Measurements from ENCODE around the gene MST1. TPM values are rescaled to one million over a fixed set of nuclear protein-coding genes. Genes with fewer than 3 reads are reported as not detected.
A peak's percentile ranks its signal among the peaks of the same experiment; 100 is the strongest.

The MST1 gene
- total RNA-seq, 1 donor from 2014 or later = 8.2 TPM

GRCh38 chr3:49673715-49674496, 15.4 kb downstream of the MST1 start, which contains the start of gene APEH:
Gene APEH, plus strand, starts transcription at chr3:49674351. Its CDS starts 51 bp downstream, at chr3:49674402.
- DNase-seq (ENCODE audit: low spot score) = peak; percentile 96
- intact Hi-C loops (cut with micrococcal nuclease) = loop anchor here (1.0 to 5.0 kb wide), 12 partner anchors 15 to 1117 kb away; partner anchors contain the start of genes AMIGO3, BSN, DAG1 and GMPPB

DNA sequence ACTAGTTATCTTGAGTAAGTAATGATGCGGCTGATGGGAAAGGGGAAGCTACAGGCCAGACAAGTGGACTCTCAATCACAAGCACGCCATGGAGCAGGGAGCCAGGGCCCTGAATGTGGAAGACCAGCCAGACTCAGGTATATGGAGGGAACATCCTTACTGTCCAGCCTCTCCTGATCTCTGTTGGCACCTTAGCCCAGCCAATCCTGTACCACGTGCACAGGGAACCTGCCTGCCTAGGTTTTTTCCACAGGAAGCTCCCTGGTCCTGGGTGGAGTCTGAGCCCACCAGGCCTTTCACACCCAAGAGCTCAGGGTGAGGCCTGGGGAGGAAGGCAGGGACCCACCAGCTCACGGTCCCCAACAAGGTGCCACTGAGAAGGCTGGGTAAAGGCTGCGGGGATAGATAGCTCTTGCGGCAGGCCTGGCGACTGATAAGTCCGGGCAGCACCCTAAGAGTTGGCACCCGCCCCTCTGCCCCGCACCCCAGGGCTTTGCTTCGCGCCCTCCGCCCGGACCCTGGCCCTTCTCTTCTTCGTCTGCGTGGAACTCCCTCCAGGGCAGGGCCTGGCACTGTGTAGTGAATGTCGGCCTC, 16.1 kb downstream of the MST1 start:
- Mint-ChIP-seq H3K36me3 (ENCODE audit: low read depth) (peaks cover 15% of the 10 kb centered on the region), H3K9me3 (no peaks in the 10 kb centered on the region), H3K27me3 (ENCODE audit: insufficient read depth) (no peaks in the 10 kb centered on the region), H3K4me1 (ENCODE audit: low read depth) (peaks cover 19% of the 10 kb centered on the region), H3K4me3 (peak overlapping the region; percentile 87), H3K27ac (peak overlapping the region; percentile 96)
- intact Hi-C loops (cut with micrococcal nuclease) = loop anchor here (1.0 to 5.0 kb wide), 6 partner anchors 113 to 646 kb away; partner anchors contain the start of genes BSN, GNAI2, HYAL3 and IMPDH2
- DNase-seq (ENCODE audit: low spot score) = no peak

More at GRCh38 chr3:49673715-49674496, 15.4 kb downstream of the MST1 start, which contains the start of gene APEH:
- Mint-ChIP-seq H3K36me3 (ENCODE audit: low read depth) (peaks cover 17% of the 10 kb centered on the region), H3K4me1 (ENCODE audit: low read depth) (peaks cover 19% of the 10 kb centered on the region), H3K4me3 (peak within 1 kb of the TSS; percentile 87), H3K9me3 (no peaks in the 10 kb centered on the region), H3K27me3 (ENCODE audit: insufficient read depth) (no peaks in the 10 kb centered on the region), H3K27ac (peak within 1 kb of the TSS; percentile 96)

DNA sequence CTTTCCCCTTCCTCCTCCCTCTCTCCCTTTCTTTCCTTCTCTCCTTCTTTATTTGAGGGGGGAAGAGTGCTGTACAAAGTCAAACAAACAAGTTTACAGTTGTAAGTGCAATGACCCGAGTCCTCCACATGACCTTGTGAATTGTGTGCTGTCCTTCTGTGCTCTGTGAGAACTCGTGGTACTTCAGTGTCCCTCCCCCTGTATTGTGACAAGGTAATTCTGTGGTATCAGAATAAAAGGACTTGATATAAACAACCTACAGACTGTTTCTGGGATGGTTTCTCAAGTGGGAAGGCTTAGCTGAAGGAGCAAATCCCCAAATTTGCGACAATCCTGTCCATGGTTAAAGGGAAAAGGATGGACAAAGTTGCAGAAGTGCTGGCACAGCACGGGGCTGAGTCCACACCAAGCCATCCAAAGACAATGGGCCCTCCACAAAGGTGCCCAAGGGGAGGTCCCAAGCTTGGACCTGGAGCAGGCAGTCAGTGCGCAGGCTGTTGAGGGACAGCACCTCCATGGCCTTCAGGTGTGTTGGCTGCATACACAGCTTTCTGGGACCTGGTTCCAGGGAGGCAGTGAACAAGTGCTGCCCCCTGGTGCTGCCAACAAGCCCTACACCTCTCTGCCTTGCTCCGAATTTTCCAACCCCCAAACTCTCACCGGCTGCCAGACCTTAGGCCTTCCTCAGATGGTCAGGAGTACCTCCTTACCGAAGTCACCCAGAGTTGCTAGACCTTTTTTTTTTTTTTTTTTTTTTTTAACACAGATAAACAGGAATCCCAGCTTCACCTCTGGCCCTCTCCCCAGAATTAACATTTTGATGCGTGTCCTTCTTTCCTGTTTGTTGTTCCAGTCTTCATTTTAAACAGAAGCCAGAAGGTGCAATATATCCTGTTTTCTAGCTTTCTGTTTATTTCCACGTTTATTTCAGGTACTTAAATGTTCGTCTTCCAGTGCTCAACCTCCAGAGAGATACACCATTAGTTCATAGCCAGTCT, 17.7 kb downstream of the MST1 start:
- H3K4me1 Mint-ChIP-seq (ENCODE audit: low read depth) = peaks cover 19% of the 10 kb centered on the region
- peak overlapping the region; percentile 79 for H3K4me3 Mint-ChIP-seq
- no peaks in the 10 kb centered on the region for H3K9me3 Mint-ChIP-seq
- no peaks in the 10 kb centered on the region for H3K27me3 Mint-ChIP-seq (ENCODE audit: insufficient read depth)
- intact Hi-C loops (cut with micrococcal nuclease) = loop anchor here (1.0 to 5.0 kb wide), 6 partner anchors 105 to 644 kb away; partner anchors contain the start of genes GNAI2, HYAL3, IMPDH2 and NAA80
- H3K27ac Mint-ChIP-seq = peak overlapping the region; percentile 75
- peaks cover 8% of the 10 kb centered on the region for H3K36me3 Mint-ChIP-seq (ENCODE audit: low read depth)
- DNase-seq (ENCODE audit: low spot score) = peak; percentile 62

DNA sequence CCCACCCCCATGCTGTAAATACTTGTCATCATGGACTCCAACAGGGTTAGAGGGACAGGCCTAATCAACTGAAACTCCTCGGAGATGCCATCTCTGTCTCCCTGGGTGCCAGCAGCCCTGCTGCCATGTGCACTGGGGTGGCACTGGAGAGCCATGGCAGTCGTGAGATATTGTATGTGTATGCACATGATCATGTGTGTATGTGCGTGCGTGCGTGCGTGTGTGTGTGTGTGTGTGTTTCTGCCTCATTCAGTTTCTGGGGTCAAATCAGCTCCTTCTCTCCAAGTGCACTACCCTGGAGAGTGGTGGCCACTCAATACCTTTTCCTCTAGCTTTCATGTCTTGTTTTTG, 18.4 kb downstream of the MST1 start:
- Mint-ChIP-seq H3K4me3 (no peak overlapping the region), H3K36me3 (ENCODE audit: low read depth) (peaks cover 5% of the 10 kb centered on the region), H3K9me3 (no peaks in the 10 kb centered on the region), H3K4me1 (ENCODE audit: low read depth) (peaks cover 19% of the 10 kb centered on the region), H3K27me3 (ENCODE audit: insufficient read depth) (no peaks in the 10 kb centered on the region), H3K27ac (no peak overlapping the region)
- no peak for DNase-seq (ENCODE audit: low spot score)
- intact Hi-C loops (cut with micrococcal nuclease) = loop anchor here (1.0 to 5.0 kb wide), 6 partner anchors 105 to 644 kb away; partner anchors contain the start of genes GNAI2, HYAL3, IMPDH2 and NAA80

DNA sequence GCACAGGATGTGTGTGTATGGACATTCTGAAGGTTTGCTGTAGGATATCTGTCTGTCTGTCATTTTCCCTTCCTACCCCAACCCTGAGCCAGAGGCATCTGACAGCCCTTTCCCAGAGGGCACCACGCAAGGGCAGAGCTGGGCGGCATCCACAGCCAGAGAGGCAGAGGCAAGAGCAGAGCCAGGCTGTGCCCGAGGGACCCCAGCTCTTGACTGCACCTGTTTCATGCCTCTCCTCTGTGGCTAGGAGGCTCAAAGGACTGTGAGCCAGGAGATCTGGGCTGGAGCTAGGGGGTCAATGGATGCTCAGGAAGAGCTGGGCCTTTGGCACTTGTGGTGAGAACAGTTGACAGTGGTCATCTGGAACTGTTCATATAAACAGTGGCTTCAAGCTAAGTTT, 19.9 kb downstream of the MST1 start:
- no peak overlapping the region for H3K4me3 Mint-ChIP-seq
- H3K36me3 Mint-ChIP-seq (ENCODE audit: low read depth) = no peaks in the 10 kb centered on the region
- H3K27ac Mint-ChIP-seq = no peak overlapping the region
- no peak for DNase-seq (ENCODE audit: low spot score)
- intact Hi-C loops (cut with micrococcal nuclease) = no loop called here
- H3K4me1 Mint-ChIP-seq (ENCODE audit: low read depth) = peaks cover 14% of the 10 kb centered on the region
- H3K27me3 Mint-ChIP-seq (ENCODE audit: insufficient read depth) = no peaks in the 10 kb centered on the region
- H3K9me3 Mint-ChIP-seq = no peaks in the 10 kb centered on the region

- intact Hi-C loops (cut with micrococcal nuclease) = no loop called here
- Mint-ChIP-seq H3K4me3 (no peak overlapping the region), H3K4me1 (ENCODE audit: low read depth) (peaks cover 14% of the 10 kb centered on the region), H3K9me3 (no peaks in the 10 kb centered on the region), H3K27me3 (ENCODE audit: insufficient read depth) (no peaks in the 10 kb centered on the region), H3K36me3 (ENCODE audit: low read depth) (no peaks in the 10 kb centered on the region), H3K27ac (no peak overlapping the region)
- no peak for DNase-seq (ENCODE audit: low spot score)
These were observed 20.4 kb downstream of the MST1 start for GRCh38 chr3:49668861-49669260.

- no peak overlapping the region for H3K4me3 Mint-ChIP-seq
- no peaks in the 10 kb centered on the region for H3K36me3 Mint-ChIP-seq (ENCODE audit: low read depth)
- no peaks in the 10 kb centered on the region for H3K27me3 Mint-ChIP-seq (ENCODE audit: insufficient read depth)
- H3K9me3 Mint-ChIP-seq = no peaks in the 10 kb centered on the region
- H3K4me1 Mint-ChIP-seq (ENCODE audit: low read depth) = peaks cover 13% of the 10 kb centered on the region
- H3K27ac Mint-ChIP-seq = no peak overlapping the region
- intact Hi-C loops (cut with micrococcal nuclease) = no loop called here
- no peak for DNase-seq (ENCODE audit: low spot score)
These were observed 20.9 kb downstream of the MST1 start for GRCh38 chr3:49668414-49668797.

DNA sequence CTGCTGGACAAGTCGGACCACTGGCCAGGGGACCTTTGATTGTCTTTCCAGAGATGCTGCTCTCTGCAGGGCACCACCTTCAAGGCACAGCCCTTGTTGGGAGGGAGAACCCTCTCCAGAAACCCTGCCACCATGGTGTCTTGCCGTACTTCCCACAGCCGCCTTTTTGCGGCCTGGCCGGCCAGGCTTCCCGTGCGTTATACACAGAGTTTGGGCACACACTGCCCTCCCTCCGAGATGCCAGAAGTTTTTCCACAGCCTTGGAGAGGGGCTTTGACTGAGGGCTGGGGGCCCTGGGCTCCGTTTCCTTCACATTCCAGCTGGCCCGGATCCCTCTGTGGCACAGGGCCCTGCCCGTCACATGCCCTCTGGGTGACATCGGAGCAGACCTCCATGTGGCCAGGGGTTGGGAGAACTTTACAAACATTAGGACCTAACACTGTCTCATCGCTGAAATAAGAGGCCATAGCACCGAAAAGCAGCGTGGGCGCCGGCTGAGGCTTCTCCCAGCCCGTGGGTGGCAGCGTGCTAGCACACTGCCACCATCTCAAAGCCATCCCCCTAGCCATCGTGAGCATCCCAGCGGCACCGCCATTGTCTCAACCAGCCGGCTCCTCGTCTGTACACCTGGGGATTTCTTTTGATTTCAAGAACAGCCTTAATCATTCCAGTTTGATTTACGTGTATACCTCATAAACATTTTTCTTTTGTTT, 21.4 kb downstream of the MST1 start:
- no peak for DNase-seq (ENCODE audit: low spot score)
- intact Hi-C loops (cut with micrococcal nuclease) = no loop called here
- Mint-ChIP-seq H3K36me3 (ENCODE audit: low read depth) (no peaks in the 10 kb centered on the region), H3K4me1 (ENCODE audit: low read depth) (peaks cover 8% of the 10 kb centered on the region), H3K4me3 (no peak overlapping the region), H3K27ac (no peak overlapping the region), H3K27me3 (ENCODE audit: insufficient read depth) (no peaks in the 10 kb centered on the region), H3K9me3 (no peaks in the 10 kb centered on the region)

DNA sequence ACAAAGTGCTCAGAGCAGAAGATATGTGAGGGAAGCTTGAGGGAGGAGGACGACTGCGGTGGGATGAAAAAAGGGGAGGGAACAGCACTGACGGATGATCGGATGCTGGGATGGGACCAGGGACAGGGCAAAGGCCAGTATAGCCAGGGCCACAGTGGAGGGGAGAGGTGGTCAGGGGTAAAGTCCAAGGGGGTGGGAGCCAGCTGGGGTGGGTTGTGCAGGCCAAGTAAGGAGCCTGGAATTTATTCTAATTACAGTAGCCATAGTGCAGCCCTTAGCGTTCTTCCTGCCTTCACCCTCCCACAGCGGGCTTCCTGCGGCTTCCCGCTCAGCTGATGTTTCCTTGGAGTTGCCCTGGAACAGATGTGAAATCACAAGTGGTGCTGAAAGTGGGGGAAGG, 22.7 kb downstream of the MST1 start:
- H3K27me3 Mint-ChIP-seq (ENCODE audit: insufficient read depth) = no peaks in the 10 kb centered on the region
- peaks cover under 1% of the 10 kb centered on the region for H3K4me1 Mint-ChIP-seq (ENCODE audit: low read depth)
- H3K9me3 Mint-ChIP-seq = no peaks in the 10 kb centered on the region
- H3K27ac Mint-ChIP-seq = no peak overlapping the region
- intact Hi-C loops (cut with micrococcal nuclease) = no loop called here
- DNase-seq (ENCODE audit: low spot score) = no peak
- H3K36me3 Mint-ChIP-seq (ENCODE audit: low read depth) = no peaks in the 10 kb centered on the region
- H3K4me3 Mint-ChIP-seq = no peak overlapping the region

GRCh38 chr3:49665822-49666519, 23.3 kb downstream of the MST1 start:
- Mint-ChIP-seq H3K9me3 (no peaks in the 10 kb centered on the region), H3K4me3 (no peak overlapping the region), H3K27me3 (ENCODE audit: insufficient read depth) (no peaks in the 10 kb centered on the region), H3K4me1 (ENCODE audit: low read depth) (no peaks in the 10 kb centered on the region), H3K36me3 (ENCODE audit: low read depth) (no peaks in the 10 kb centered on the region), H3K27ac (no peak overlapping the region)
- intact Hi-C loops (cut with micrococcal nuclease) = no loop called here
- DNase-seq (ENCODE audit: low spot score) = no peak

- no peak overlapping the region for H3K27ac Mint-ChIP-seq
- H3K36me3 Mint-ChIP-seq (ENCODE audit: low read depth) = no peaks in the 10 kb centered on the region
- H3K9me3 Mint-ChIP-seq = no peaks in the 10 kb centered on the region
- H3K4me3 Mint-ChIP-seq = no peak overlapping the region
- no peaks in the 10 kb centered on the region for H3K27me3 Mint-ChIP-seq (ENCODE audit: insufficient read depth)
- no peak for DNase-seq (ENCODE audit: low spot score)
- intact Hi-C loops (cut with micrococcal nuclease) = no loop called here
- H3K4me1 Mint-ChIP-seq (ENCODE audit: low read depth) = no peaks in the 10 kb centered on the region
These were observed 25.0 kb downstream of the MST1 start for GRCh38 chr3:49664300-49664699.
